ENCODE data around the gene RNF220.
"Not testable (repeated sequence)": the region's sequence is repeated elsewhere in the genome, so short reads cannot be mapped to it uniquely, and the experiment has no call there.

The RNF220 gene

GRCh38 chr1:44677201-44677766 is 272.2 kb downstream of the RNF220 start:
- DNase-seq (ENCODE audit: low read depth in 3 of 3): no peak

- DNase-seq (ENCODE audit: low read depth in 3 of 3): no peak
These were observed 273.1 kb downstream of the RNF220 start for GRCh38 chr1:44678120-44678519.

GRCh38 chr1:44678626-44679025 is 273.6 kb downstream of the RNF220 start:
- DNase-seq (ENCODE audit: low read depth in 3 of 3): no peak

GRCh38 chr1:44679468-44679867 is 274.4 kb downstream of the RNF220 start:
- no peak for DNase-seq (ENCODE audit: low read depth in 3 of 3)

DNA sequence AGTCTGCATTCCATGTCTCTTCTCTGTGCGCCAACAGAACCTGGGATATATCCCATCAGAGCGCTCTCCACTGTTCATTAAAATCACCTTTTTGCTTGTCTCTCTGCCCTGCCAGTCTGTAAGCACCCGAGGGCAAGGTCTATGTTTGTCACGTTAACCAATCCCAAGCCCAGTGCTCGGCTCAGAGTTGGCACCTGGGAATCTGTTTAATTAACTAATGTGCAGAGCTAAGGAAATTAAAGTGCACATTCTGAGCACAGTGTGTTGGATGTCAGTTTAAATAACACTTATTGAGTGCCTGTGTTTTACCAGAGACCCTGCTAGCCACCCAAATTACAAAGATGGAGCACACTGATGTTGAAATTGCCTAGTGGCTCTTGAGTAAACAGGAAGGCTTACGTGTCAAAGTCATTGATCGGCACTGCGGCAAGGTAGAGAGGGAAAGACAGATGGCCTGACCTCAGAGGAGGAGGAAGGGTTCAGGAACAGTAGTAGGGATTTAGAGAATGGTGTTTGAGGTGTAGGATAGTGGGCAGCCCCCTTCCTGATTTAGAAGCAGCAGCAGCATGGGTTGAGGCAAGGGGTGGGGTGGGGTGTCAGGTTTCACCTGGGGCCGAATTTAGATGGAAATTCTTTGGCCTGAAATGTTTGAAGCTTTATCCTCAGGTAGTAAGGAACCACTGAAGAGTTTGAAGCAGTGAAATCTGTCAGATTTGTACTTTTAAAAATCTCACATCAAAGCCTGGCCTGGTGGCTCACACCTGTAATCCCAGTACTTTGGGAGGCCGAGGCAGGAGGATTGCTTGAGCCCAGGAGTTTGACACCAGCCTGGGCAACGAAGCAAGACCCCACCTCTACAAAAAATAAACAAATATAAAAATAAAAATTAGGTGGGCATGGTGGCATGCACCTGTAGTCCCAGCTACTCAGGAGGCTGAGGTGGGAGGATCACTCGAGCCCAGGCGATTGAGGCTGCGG is 277.1 kb downstream of the RNF220 start:
- no peak for DNase-seq (ENCODE audit: low read depth in 3 of 3)

GRCh38 chr1:44682883-44683265 is 277.8 kb downstream of the RNF220 start:
- DNase-seq (ENCODE audit: low read depth in 3 of 3): no peak

- DNase-seq (ENCODE audit: low read depth in 3 of 3): no peak
These were observed 279.5 kb downstream of the RNF220 start for GRCh38 chr1:44684525-44684924.

DNA sequence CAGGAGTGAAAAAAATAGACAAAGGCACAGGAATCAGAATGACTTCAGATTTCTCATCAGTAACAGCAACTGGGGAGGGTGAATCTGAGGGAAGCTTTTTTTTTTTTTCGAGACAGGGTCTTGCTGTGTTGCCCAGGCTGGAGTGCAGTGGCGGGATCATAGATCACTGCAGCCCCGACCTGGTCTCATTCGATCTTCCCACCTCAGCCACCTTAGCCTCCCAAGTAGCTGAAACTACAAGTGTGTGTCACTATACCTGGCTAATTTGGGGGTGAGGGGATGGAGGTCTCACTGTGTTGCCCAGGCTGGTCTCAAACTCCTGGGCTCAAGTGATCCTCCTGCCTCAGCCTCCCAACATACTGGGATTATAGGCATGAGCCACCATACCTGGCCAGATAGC is 280.2 kb downstream of the RNF220 start:
- no peak for DNase-seq (ENCODE audit: low read depth in 3 of 3)

GRCh38 chr1:44685881-44686280 is 280.8 kb downstream of the RNF220 start:
- DNase-seq (ENCODE audit: low read depth in 3 of 3): no peak

- no peak for DNase-seq (ENCODE audit: low read depth in 3 of 3)
These were observed 283.8 kb downstream of the RNF220 start for GRCh38 chr1:44688760-44689446.

GRCh38 chr1:44689447-44689765 is 284.4 kb downstream of the RNF220 start:
- DNase-seq (ENCODE audit: low read depth in 3 of 3): no peak

GRCh38 chr1:44693159-44693558 is 288.1 kb downstream of the RNF220 start:
- DNase-seq (ENCODE audit: low read depth in 3 of 3): no peak

DNA sequence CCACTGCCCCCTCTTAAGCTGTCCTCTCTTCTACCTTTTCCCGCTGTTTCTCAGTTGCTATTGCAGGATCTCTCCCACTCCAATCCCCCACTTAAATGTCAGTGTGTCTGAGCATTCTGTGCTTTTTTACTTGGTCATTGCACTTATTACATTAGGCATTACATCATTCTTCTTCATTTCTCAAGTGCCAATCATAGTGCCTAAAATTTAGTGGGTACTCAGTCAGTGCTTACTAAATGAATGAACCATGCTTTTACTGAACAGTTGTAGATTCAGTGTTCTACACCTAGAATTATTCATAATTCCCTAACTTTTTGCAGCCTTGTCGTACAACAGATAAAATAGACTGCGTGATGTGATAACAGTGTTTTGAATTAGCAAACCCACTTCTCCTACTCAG is 288.8 kb downstream of the RNF220 start:
- DNase-seq (ENCODE audit: low read depth in 3 of 3): no peak

DNA sequence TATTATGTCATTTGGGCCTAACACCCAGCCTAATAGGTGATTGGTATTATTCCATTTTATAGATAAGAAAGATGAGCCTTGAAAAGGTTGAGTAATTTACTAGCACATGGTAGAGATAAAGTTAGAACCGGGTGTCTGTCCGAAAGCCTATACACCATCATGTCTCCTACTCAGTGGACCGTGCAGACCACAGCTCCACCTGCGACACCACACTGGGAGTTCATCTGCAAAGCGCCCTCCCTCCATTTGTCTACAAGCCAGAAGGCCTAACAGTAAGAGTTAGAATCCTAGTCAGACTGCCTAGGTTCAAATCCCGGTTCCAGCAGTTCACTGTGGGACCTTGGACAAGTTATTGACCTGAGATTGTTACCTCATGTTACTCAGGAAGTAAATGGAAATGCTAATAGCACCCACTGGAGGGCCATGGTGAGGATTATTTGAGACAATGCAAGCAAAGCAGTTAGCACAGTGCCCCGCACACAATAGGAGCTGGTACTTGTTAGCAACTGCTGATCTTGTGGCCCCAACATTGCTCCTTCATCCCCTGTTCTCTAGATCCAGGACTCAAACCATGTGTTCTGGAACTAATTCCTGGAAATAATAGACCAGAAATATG is 289.9 kb downstream of the RNF220 start:
- no peak for DNase-seq (ENCODE audit: low read depth in 3 of 3)

GRCh38 chr1:44695671-44696070 is 290.6 kb downstream of the RNF220 start:
- no peak for DNase-seq (ENCODE audit: low read depth in 3 of 3)

DNA sequence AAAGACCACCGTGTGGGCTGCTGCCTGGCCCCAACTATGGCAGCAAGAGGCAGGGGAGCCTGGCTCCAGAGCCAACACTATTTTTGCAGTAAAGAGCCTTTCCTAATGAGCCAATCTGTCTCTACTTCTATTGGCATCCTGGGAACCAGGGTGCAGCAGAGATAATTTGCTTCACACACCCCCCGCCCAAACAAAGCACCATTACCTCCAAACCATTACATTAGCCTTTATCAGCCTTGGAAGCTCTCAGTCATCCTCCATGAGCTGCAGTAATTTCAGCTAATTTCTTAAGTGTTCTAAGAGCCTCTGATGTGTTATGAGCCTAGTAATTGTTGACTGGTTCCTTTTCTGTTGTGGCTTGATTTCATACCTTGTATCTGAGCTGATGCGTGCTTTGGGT is 291.0 kb downstream of the RNF220 start:
- DNase-seq (ENCODE audit: low read depth in 3 of 3): no peak

DNA sequence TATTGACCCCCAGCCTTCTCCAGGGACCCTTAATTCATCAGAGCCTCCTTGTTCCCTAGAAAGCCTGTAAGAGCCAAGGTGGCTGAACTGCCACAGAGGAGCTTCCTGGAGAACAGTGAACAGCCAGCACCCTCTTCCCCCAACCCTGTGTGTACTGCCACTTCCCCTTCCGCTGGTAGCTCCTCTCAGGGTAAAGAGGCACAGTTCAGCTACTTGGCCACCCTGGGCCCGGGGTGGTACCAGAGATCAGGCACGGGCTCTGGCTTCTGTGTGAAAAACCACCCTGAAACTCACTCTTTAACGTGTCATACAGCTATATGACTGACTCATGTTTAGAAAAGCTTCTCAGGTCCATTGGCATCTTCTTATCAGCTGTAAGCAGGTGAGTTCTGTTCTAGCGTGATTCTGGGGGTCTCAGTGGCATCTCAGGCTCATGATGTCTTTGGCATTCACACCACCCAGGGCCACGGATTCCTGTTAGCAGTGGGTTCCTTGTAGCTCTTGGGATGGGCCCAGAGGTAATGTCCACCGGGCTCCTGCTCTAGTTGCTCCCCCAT is 291.8 kb downstream of the RNF220 start:
- DNase-seq (ENCODE audit: low read depth in 3 of 3): no peak

- DNase-seq (ENCODE audit: low read depth in 3 of 3): no peak
These were observed 293.1 kb downstream of the RNF220 start for GRCh38 chr1:44698138-44698537.

DNA sequence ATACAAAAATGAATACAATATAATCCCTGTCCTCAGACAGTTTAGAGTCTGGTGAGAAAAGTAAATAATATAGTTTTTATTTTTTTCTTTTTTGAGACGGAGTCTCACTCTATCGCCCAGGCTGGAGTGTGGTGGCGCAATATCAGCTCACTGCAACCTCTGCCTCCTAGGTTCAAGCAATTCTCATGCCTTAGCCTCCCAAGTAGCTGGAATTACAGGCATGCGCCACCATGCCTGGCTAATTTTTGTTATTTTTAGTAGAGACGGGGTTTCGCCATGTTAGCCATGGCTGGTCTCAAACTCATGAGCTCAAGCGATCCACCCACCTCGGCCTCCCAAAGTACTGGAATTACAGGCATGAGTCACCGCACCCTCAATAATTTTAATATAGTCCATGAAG is 294.3 kb downstream of the RNF220 start:
- not testable (repeated sequence) for DNase-seq (ENCODE audit: low read depth in 3 of 3)

DNA sequence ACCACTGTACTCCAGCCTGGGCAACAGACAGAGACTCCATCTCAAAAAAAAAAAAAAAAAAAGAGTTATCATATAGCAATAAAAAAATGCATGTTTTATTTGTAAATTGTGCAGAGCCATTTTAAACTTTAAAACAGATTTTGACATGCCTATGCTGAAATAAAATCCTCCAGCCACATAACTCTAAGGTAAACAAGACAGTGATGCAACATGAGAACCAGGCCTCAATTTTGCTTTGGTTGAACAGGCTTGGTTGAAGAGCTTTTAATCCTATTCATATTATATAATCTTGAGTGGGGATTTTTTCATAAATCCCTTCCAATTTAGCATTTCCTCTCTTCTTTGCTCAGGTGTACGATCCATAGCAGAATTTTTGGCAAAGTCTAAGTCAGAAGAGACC is 295.5 kb downstream of the RNF220 start:
- no peak for DNase-seq (ENCODE audit: low read depth in 3 of 3)

- DNase-seq (ENCODE audit: low read depth in 3 of 3): no peak
These were observed 296.1 kb downstream of the RNF220 start for GRCh38 chr1:44701141-44701573.

All from stimulated activated CD4-positive, alpha-beta T cell treated with anti-CD3 and anti-CD28 coated beads, TNF-alpha, amount 100 ng/mL, for 4 hours (primary cell).